GM12878 (cell line): ENCODE results near the gene TSTD2. TPM values are rescaled to one million over a fixed set of nuclear protein-coding genes. Genes with fewer than 3 reads are reported as not detected.

Experiments used
- DPF2 ChIP-seq: fragments of 450-650 bp; IDR thresholded peaks from 2 replicates; pipeline ENCODE4 v1.6.1; 2017; ENCODE audit warnings: mild to moderate bottlenecking
- ESRRA ChIP-seq: IDR thresholded peaks from 2 replicates; pipeline ENCODE4 v1.6.1; 2012; ENCODE audit warnings: mild to moderate bottlenecking, low read length, improper control_type of control experiment
- FOXK2 ChIP-seq: fragments of 450-650 bp; IDR thresholded peaks from 2 replicates; pipeline ENCODE4 v1.6.1; 2017; ENCODE audit warnings: mild to moderate bottlenecking, moderate library complexity
- JUNB ChIP-seq: IDR thresholded peaks from 2 replicates; pipeline ENCODE4 v1.6.1; 2016; ENCODE audit warnings: antibody characterized with exemption, mild to moderate bottlenecking
- NFYB ChIP-seq: IDR thresholded peaks from 2 replicates; pipeline ENCODE4 v1.6.1; 2011; ENCODE audit warnings: low read depth, mild to moderate bottlenecking, low read length, improper control_type of control experiment, moderate library complexity; ENCODE audit not compliant: insufficient read depth
- NR2C1 ChIP-seq: fragments of 450-650 bp; IDR thresholded peaks from 2 replicates; pipeline ENCODE4 v1.6.1; 2017; ENCODE audit warnings: antibody characterized with exemption, mild to moderate bottlenecking, moderate library complexity
- NR2F1 ChIP-seq: fragments of 450-650 bp; conservative IDR thresholded peaks from 2 replicates; pipeline ENCODE4 v1.6.1; 2017; ENCODE audit warnings: mild to moderate bottlenecking
- PAX5 ChIP-seq: IDR thresholded peaks from 2 replicates; pipeline ENCODE4 v1.6.1; 2011; ENCODE audit warnings: low read depth, low read length, borderline replicate concordance
- RAD51 ChIP-seq: fragments of 450-650 bp; IDR thresholded peaks from 2 replicates; pipeline ENCODE4 v1.6.1; 2016; ENCODE audit warnings: moderate library complexity, mild to moderate bottlenecking, inconsistent platforms
- REST ChIP-seq: IDR thresholded peaks from 2 replicates; pipeline ENCODE4 v1.6.1; 2012; ENCODE audit warnings: mild to moderate bottlenecking, low read depth, low read length
- SIN3A ChIP-seq: IDR thresholded peaks from 2 replicates; pipeline ENCODE4 v1.6.1; 2012; ENCODE audit warnings: low read depth, low read length, improper control_type of control experiment
- SIX5 ChIP-seq: IDR thresholded peaks from 2 replicates; pipeline ENCODE4 v1.6.1; 2011; ENCODE audit warnings: mild to moderate bottlenecking, low read depth, low read length, moderate library complexity; ENCODE audit not compliant: severe bottlenecking
- SREBF1 ChIP-seq: IDR thresholded peaks from 2 replicates; pipeline ENCODE4 v1.6.1; 2012; ENCODE audit warnings: mild to moderate bottlenecking, low read length
- STAT1 ChIP-seq: fragments of 450-650 bp; conservative IDR thresholded peaks from 2 replicates; pipeline ENCODE4 v1.6.1; 2014; ENCODE audit warnings: antibody characterized with exemption, mild to moderate bottlenecking
- SUPT20H ChIP-seq: IDR thresholded peaks from 2 replicates; pipeline ENCODE4 v1.6.1; 2011; ENCODE audit warnings: low read depth, mild to moderate bottlenecking, low read length, moderate library complexity, borderline replicate concordance; ENCODE audit not compliant: control insufficient read depth
- TAF1 ChIP-seq: IDR thresholded peaks from 2 replicates; pipeline ENCODE4 v1.6.1; 2011; ENCODE audit warnings: mild to moderate bottlenecking, low read depth, low read length, borderline replicate concordance
- ZNF687 ChIP-seq: fragments of 450-650 bp; IDR thresholded peaks from 2 replicates; pipeline ENCODE4 v1.6.1; 2017; ENCODE audit warnings: mild to moderate bottlenecking, moderate library complexity
- polyA plus RNA-seq, 11 experiments: library from polyadenylated mRNA; depleted of rRNA in 4 of 11; unstranded in 6 of 11; stranded (reverse) in 5 of 11; fragments of >200 nt; fragmentation: Nextera tagmentation in 4 of 11; fragmentation: Illumina TruSeq in 1 of 11; extraction: Ambion mirVana in 4 of 11; extraction: Trizol in 1 of 11; gene quantifications; 1 replicate in 1 of 11; 2 replicates in 10 of 11; pipeline versions ENCODE4 v1.2.1 to v1.2.3, GENCODE V29; 2011 to 2016; ENCODE audit warnings: inconsistent platforms in 2 of 11, missing spikeins in 2 of 11, low read depth in 1 of 11
- total RNA-seq, 4 experiments: library from RNA; depleted of rRNA in 3 of 4; stranded (reverse); fragments of >200 nt in 3 of 4; fragmentation: Illumina TruSeq in 1 of 4; extraction: Trizol in 1 of 4; gene quantifications; 2 replicates each; pipeline versions ENCODE4 v1.2.1 to v1.2.3, GENCODE V29; 2013 to 2021
- TF ChIP-seq, protein P1 (sequence below): IDR thresholded peaks from 2 replicates; pipeline ENCODE4 v1.6.1; 2012; ENCODE audit warnings: low read depth, low read length, improper control_type of control experiment
- TF ChIP-seq, protein P2 (sequence below): fragments of 450-650 bp; conservative IDR thresholded peaks from 2 replicates; pipeline ENCODE4 v1.6.1; 2017; ENCODE audit warnings: mild to moderate bottlenecking, moderate library complexity

The TSTD2 gene
- total and polyA plus RNA-seq, 10 of the 15 experiments (the other 5 are each of a cell fraction or from before 2014, with no cell fraction given) = 5.0 to 30.6 (median 14.1) TPM

DNA sequence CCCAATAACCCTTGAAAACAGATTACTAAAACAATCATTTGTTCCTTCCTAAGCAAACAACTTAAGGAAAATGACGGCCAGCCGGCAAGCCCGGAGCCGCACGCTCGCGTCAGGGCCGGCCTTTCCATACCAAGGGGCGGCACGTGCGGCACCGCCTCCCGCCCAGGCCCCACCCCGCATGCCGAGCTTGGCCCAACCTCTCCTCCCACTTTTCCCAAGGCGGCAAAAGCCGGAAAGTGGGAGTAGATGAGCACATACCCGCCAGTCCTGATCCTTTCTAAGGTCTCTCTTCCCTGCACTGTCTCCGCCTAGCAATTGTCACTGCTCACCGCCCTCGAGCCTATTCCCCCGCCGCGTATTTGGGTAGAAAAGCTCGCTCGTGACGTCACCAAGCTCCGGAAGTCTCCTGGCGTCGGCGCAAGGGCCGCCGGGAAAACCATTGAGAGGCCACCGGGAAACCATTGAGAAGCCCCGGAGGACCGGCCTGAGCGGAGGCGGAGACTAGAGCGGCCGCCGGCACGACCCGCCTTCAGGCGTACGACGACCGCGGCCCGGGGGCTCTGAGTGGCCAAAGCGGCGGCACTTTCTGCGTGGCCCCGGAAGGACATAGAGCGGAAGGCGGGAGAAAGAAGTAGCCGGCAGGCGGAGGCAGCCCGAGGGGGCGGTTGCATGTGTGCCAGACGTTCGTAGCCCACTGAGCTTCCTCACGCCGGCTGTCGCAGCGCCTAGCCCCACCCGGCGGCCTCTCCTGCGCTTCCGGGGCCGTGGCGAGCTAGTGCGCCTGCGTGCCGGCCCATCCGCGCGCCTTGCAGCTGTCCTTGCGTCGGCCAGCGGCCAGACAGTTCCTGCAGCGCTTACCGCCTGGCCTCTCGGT is at the start of gene TSTD2, which contains the start of gene NCBP1 (continued):
- TF ChIP-seq PAX5 (peak; percentile 21; the same call in 1 of the 2 replicates), SREBF1 (peak; percentile 62; the same call in 1 of the 2 replicates), TAF1 (peak; percentile 85), NR2C1 (peak; percentile 99), JUNB (no peak), REST (no peak; the same call in 1 of the 2 replicates), NR2F1 (no peak), ZNF687 (peak; percentile 24; the same call in 1 of the 2 replicates), ESRRA (no peak), SUPT20H (no peak), FOXK2 (no peak), SIX5 (peak; percentile 58), SIN3A (peak; percentile 56; the same call in 1 of the 2 replicates), RAD51 (peak; percentile 58), DPF2 (0 out of 2 replicates have a peak, but pooled peaks have one; percentile 26), NFYB (peak; percentile 85), STAT1 (no peak)
- TF ChIP-seq, protein P1, sequence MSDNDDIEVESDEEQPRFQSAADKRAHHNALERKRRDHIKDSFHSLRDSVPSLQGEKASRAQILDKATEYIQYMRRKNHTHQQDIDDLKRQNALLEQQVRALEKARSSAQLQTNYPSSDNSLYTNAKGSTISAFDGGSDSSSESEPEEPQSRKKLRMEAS = peak; percentile 90
- TF ChIP-seq, protein P2, sequence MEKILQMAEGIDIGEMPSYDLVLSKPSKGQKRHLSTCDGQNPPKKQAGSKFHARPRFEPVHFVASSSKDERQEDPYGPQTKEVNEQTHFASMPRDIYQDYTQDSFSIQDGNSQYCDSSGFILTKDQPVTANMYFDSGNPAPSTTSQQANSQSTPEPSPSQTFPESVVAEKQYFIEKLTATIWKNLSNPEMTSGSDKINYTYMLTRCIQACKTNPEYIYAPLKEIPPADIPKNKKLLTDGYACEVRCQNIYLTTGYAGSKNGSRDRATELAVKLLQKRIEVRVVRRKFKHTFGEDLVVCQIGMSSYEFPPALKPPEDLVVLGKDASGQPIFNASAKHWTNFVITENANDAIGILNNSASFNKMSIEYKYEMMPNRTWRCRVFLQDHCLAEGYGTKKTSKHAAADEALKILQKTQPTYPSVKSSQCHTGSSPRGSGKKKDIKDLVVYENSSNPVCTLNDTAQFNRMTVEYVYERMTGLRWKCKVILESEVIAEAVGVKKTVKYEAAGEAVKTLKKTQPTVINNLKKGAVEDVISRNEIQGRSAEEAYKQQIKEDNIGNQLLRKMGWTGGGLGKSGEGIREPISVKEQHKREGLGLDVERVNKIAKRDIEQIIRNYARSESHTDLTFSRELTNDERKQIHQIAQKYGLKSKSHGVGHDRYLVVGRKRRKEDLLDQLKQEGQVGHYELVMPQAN = peak; percentile 90
